Psoas muscle (tissue), 8 donors: Measurements from ENCODE around the gene PDIA6. TPM values are rescaled to one million over a fixed set of nuclear protein-coding genes. Genes with fewer than 3 reads are reported as not detected.

Experiments used
- ATAC-seq, 4 donors: fragments of 200-7000 bp; cut with Tn5 transposase; one replicate each; pipeline ENCODE4 v1.9.1; 2020; ENCODE audit warnings: moderate library complexity in 3 of 4, mild to moderate bottlenecking in 2 of 4
- DNase-seq, 2 donors: peaks; one replicate each; pipeline ENCODE4 v3.0.0-alpha.2; 2020
- H3K27ac ChIP-seq: fragments of 200-600 bp; one replicate; pipeline ENCODE4 v1.8.0; 2022
- H3K27me3 ChIP-seq, 3 donors: fragments of 200-600 bp in 1 of 3; one replicate each; pipeline versions ENCODE4 v1.6.1 to v1.8.0; 2013 to 2022; ENCODE audit warnings: low read length in 2 of 3, mild to moderate bottlenecking in 2 of 3, moderate library complexity in 1 of 3; ENCODE audit not compliant: insufficient read depth in 3 of 3
- H3K36me3 ChIP-seq, 2 donors: fragments of 200-600 bp in 1 of 2; one replicate each; pipeline versions ENCODE4 v1.6.1 to v1.8.0; 2013 to 2022; ENCODE audit warnings: low read depth in 1 of 2, mild to moderate bottlenecking in 1 of 2, moderate library complexity in 1 of 2; ENCODE audit not compliant: insufficient read depth in 1 of 2
- H3K4me1 ChIP-seq: fragments of 200-600 bp; one replicate; pipeline ENCODE4 v1.8.0; 2022
- H3K4me3 ChIP-seq: fragments of 200-600 bp; one replicate; pipeline ENCODE4 v1.8.0; 2022; ENCODE audit warnings: mild to moderate bottlenecking
- H3K9me3 ChIP-seq: fragments of 200-600 bp; one replicate; pipeline ENCODE4 v1.8.0; 2022
- WGBS, 3 donors: extraction: QIAGEN DNeasy Blood & Tissue Kit; methylation state at CpG; one replicate each; pipeline versions ENCODE4 v1.1.6 to v1.1.7; 2013; 5-methylcytosine and 5-hydroxymethylcytosine counted together
- intact Hi-C, 2 donors: fragments of 100-400 bp; cut with DNase I; formaldehyde crosslinking; loops; one replicate each; pipeline versions ENCODE4 v1.11.0 to v1.14.2; 2022
- polyA plus RNA-seq, 3 donors: library from polyadenylated mRNA; stranded (reverse); fragments of 200-250 nt; gene quantifications; one replicate each; pipeline ENCODE4 v1.2.3, GENCODE V29; 2013
- total RNA-seq, 4 donors: library from RNA; stranded (reverse); fragmentation: NEBNext Ultra II Directional in 2 of 4; extraction: Animal tissue kit (Norgen Biotek cat#: 25700) in 2 of 4; gene quantifications; one replicate each; pipeline versions ENCODE4 v1.2.1 to v1.2.4, GENCODE V29; 2021 to 2023
- TF ChIP-seq, protein P1 (sequence below): fragments of 200-600 bp; IDR thresholded peaks from one replicate; pipeline ENCODE4 v1.8.0; 2022; ENCODE audit warnings: antibody characterized with exemption
- donor health status: healthy with polysubstance abuse.
- donor health status: DM: no; HTN: no; CAD: no; lungs with moderate emphysema.
- donor health status: Bipolar disorder and iron deficiency.
- donor health status: healthy.
- donor health status: DM: yes; HTN: yes; CAD: no.
- donor health status: DM: no; HTN: no; CAD: no.
- donor health status: DM: no; HTN: no; CAD: no.
- donor health status: DM: yes; HTN: yes; CAD: no.

PDIA6 gene
- total and polyA plus RNA-seq, 7 donors: 40.1 to 139 (median 56.7) TPM

DNA sequence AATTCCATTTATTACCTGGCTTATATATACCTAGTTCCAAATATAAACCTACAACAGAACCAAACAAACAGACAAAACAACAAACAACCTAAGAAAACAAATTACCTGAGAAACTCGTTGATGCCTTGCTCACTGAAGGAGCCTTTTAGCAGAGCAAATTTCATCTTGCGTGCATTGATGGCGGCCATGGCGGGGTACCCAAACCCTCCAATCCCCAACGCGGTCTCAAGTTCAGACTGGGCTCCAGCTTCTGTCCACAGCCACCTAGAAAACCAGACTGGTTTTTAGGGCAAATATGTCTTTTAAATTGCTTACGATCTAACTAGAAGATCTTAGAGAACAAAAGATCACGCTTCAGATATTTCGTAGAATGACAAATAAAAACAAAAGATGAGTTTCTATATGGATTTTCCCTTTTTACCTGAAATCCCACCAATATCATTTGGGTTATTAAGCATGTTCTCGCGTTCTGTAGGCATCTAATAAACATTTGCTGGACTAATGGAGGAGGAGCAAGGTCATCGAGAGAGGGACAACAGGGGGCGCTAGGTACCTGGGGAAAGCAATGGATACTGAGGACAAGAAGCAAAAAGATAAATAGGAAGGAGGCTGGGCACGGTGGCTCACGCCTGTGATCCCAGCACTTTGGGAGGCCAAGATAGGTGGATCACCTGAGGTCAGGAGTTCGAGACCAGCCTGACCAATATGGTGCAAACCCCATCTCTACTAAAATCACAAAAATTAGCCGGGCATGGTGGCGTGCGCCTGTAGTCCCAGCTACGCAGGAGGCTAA, 25.2 kb downstream of the PDIA6 start:
- ATAC-seq (no peak), DNase-seq (no peak)
- no peaks in the 10 kb centered on the region for H3K4me1 ChIP-seq
- TF ChIP-seq, protein P1, sequence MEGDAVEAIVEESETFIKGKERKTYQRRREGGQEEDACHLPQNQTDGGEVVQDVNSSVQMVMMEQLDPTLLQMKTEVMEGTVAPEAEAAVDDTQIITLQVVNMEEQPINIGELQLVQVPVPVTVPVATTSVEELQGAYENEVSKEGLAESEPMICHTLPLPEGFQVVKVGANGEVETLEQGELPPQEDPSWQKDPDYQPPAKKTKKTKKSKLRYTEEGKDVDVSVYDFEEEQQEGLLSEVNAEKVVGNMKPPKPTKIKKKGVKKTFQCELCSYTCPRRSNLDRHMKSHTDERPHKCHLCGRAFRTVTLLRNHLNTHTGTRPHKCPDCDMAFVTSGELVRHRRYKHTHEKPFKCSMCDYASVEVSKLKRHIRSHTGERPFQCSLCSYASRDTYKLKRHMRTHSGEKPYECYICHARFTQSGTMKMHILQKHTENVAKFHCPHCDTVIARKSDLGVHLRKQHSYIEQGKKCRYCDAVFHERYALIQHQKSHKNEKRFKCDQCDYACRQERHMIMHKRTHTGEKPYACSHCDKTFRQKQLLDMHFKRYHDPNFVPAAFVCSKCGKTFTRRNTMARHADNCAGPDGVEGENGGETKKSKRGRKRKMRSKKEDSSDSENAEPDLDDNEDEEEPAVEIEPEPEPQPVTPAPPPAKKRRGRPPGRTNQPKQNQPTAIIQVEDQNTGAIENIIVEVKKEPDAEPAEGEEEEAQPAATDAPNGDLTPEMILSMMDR: no peak
- no peaks in the 10 kb centered on the region for H3K9me3 ChIP-seq
- 89 to 92% (median 89%) methylated on average over 20 of the region's 20 CpGs for WGBS, 3 donors
- no peaks in the 10 kb centered on the region for H3K27me3 ChIP-seq
- H3K36me3 ChIP-seq: peaks cover 21 to 99% of the 10 kb centered on the region in 2 donors
- intact Hi-C loops: no loop called here
- H3K4me3 ChIP-seq: no peak overlapping the region
- no peak overlapping the region for H3K27ac ChIP-seq

DNA sequence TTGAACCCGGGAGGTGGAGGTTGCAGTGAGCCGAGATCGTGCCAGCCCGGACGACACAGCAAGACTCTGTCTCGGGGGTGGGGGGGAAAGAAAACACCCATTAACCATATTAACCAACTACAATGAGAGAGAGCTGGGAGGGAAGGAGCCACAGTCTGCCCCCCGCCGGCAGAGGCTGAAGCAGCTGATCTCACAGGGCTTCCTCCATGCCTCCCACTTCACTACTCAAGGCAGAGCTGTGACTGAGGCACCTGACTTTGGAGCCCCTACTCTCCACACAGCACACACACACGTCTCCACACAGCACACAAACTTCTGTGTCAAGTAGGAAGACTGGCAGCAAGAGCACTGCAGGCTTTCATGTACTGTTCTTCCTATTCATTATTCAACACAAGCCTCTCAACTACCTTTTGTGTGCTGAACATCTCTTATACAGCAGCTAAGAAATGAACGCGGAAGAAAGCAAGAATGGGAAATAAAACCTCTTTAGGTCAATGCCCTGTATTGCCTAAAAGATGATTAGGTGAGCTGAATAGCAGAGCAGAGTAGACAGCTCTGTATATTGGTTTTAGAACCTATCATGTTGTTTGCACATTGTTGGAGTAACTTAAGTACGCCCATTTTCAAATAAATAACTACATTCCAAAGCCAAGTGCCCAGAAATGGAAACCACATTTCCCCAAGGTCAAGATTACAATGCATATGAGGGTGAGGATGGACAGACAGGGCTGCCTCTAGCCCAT, 26.2 kb downstream of the PDIA6 start:
- Histone ChIP-seq H3K27me3 (no peaks in the 10 kb centered on the region), H3K36me3 (peaks cover 21 to 99% of the 10 kb centered on the region in 2 donors), H3K27ac (no peak overlapping the region), H3K9me3 (no peaks in the 10 kb centered on the region), H3K4me3 (no peak overlapping the region), H3K4me1 (no peaks in the 10 kb centered on the region)
- intact Hi-C loops: no loop called here
- no peak for ATAC-seq
- DNase-seq: no peak
- TF ChIP-seq, protein P1: no peak
- 92 to 94% (median 93%) methylated on average over 12 of the region's 12 CpGs for WGBS, 3 donors

DNA sequence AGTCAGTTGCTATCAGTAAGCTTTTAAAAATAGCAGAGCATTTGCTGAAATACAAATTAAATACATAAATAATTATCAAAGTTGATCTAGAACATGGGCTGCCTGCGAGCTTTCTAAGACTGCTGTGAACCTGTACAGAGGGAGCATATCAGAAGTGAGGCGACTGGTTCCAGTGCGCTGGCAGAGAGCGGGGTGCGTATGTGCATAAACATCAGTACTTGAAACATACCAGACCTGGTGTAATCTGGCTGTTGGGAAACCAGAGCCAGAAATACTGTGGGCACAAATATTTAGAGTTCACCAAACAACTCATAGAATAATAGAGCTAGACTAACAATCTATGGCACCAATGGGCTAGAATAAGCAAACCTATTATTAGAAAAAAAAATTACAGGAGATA, 27.3 kb downstream of the PDIA6 start:
- no peak for DNase-seq

DNA sequence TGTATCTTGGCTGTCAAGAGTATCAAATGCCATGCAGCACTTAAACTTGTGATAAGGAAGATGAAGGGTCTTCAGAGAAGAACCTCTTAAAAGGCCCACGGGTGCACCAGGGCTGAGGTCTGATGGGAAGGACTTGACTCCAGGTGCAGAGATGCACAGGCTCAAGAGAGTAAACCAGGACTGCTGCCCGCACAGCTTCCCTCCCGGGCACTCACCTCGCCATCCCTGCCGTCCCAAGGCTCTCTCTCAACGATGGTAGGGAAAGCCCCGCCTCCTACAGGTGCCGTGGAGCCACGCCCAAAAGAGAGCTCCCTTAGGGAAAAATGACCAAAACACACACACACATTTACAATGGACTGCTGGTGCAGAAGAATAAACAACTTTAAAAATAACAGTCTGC, 27.9 kb downstream of the PDIA6 start:
- no peak overlapping the region for H3K4me3 ChIP-seq
- intact Hi-C loops: no loop called here
- no peaks in the 10 kb centered on the region for H3K4me1 ChIP-seq
- no peaks in the 10 kb centered on the region for H3K27me3 ChIP-seq
- WGBS, 3 donors: 81 to 87% (median 86%) methylated on average over 9 of the region's 9 CpGs
- DNase-seq (no peak), ATAC-seq (no peak)
- H3K9me3 ChIP-seq: no peaks in the 10 kb centered on the region
- TF ChIP-seq, protein P1: no peak
- H3K27ac ChIP-seq: no peak overlapping the region
- H3K36me3 ChIP-seq: peaks cover 19 to 99% of the 10 kb centered on the region in 2 donors

More for the DNA sequence above, 27.3 kb downstream of the PDIA6 start:
- Histone ChIP-seq H3K27ac (no peak overlapping the region), H3K4me1 (no peaks in the 10 kb centered on the region), H3K36me3 (peaks cover 20 to 99% of the 10 kb centered on the region in 2 donors), H3K4me3 (no peak overlapping the region), H3K27me3 (no peaks in the 10 kb centered on the region), H3K9me3 (no peaks in the 10 kb centered on the region)
- intact Hi-C loops: no loop called here
- WGBS, 3 donors: 97 to 98% (median 98%) methylated on average over 5 of the region's 5 CpGs
- TF ChIP-seq, protein P1: no peak
- no peak for ATAC-seq
